ENCODE measurements around the gene LAMA3. TPM values are rescaled to one million over a fixed set of nuclear protein-coding genes. Genes with fewer than 3 reads are reported as not detected.

Gene LAMA3
- total and polyA plus RNA-seq, 2 donors (not counting 1 experiment from before 2014, with no cell fraction given) = 0.75 to 13.2 TPM

DNA sequence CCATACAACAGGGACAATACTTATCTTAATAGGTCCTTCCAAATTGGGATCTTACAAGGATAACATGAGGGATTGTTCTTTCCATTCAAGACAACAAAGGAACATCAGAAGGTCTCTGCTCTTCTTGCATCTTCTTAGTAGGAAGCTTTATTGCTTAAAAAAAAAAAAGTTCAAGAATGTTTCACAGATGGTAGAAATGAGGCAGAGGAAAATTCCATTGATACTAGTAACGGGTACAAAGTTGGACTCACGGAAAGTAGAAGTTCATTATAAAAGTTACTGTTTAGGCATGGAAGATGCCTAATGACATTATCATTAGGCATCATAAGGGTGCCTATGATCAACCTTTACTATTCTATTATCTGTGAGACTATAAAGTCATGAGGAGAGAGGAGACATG is 136.2 kb downstream of the LAMA3 start:
- no peak overlapping the region for H3K9ac ChIP-seq (ENCODE audit: insufficient read depth, low read length)
- no peak overlapping the region for H3K4me3 ChIP-seq (replicated peaks in 1 of 4; ENCODE audit: control extremely low read depth in 1 of 4, insufficient read depth in 1 of 4, low read depth in 3 of 4, low read length in 4 of 4)
- H4K20me1 ChIP-seq (ENCODE audit: control insufficient read depth, extremely low read depth, insufficient read depth, low read length) = no peaks in the 10 kb centered on the region
- H3K27ac ChIP-seq (ENCODE audit: insufficient read depth, low read length) = no peak overlapping the region
- no peak overlapping the region for H3K4me2 ChIP-seq (ENCODE audit: extremely low read depth, insufficient read depth, low read length)
- TF ChIP-seq, protein P1, sequence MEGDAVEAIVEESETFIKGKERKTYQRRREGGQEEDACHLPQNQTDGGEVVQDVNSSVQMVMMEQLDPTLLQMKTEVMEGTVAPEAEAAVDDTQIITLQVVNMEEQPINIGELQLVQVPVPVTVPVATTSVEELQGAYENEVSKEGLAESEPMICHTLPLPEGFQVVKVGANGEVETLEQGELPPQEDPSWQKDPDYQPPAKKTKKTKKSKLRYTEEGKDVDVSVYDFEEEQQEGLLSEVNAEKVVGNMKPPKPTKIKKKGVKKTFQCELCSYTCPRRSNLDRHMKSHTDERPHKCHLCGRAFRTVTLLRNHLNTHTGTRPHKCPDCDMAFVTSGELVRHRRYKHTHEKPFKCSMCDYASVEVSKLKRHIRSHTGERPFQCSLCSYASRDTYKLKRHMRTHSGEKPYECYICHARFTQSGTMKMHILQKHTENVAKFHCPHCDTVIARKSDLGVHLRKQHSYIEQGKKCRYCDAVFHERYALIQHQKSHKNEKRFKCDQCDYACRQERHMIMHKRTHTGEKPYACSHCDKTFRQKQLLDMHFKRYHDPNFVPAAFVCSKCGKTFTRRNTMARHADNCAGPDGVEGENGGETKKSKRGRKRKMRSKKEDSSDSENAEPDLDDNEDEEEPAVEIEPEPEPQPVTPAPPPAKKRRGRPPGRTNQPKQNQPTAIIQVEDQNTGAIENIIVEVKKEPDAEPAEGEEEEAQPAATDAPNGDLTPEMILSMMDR (conservative IDR thresholded peaks at IDR 0.05 in 1 of 2, IDR thresholded peaks at IDR 0.05 in 1 of 2; ENCODE audit: low read depth in 1 of 2, low read length in 2 of 2) = no peak
- H3K36me3 ChIP-seq (ENCODE audit: control insufficient read depth, insufficient read depth, low read length) = no peaks in the 10 kb centered on the region
- no peaks in the 10 kb centered on the region for H3K4me1 ChIP-seq (ENCODE audit: control insufficient read depth, extremely low read depth, insufficient read depth, low read length)
- no peaks in the 10 kb centered on the region for H3K27me3 ChIP-seq (ENCODE audit: control insufficient read depth, insufficient read depth, low read length)
- DNase-seq (ENCODE audit: low read depth in 2 of 2) = no peak
- H3K9me3 ChIP-seq (ENCODE audit: control insufficient read depth, insufficient read depth, low read depth, low read length) = no peaks in the 10 kb centered on the region
- H2AFZ ChIP-seq (ENCODE audit: low read length) = no peak overlapping the region
- H3K79me2 ChIP-seq (ENCODE audit: control insufficient read depth, insufficient read depth, low read length) = no peaks in the 10 kb centered on the region

DNA sequence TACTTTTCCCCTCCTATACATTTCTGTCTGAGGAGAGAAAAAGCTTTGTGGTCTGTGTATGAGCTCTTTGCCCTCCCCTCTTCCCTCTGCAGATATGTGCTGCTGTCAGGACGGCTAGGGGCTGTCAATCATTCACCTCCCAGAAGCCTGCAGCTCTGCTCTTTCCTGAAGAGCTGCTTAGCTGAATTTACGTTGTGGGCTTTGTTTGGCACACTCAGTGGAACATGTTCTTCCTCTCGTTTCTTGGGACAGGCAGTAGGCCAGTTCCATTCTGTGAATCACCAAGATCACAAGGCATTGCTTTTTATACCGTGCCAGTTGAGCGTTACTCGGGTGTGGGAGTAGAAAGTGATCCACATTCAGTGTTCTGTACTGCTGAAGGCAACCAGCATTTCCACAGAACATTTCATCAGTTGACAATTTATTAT is 136.7 kb downstream of the LAMA3 start:
- DNase-seq (ENCODE audit: low read depth in 2 of 2) = peak; percentile 85 to 91
- Histone ChIP-seq H3K4me2 (ENCODE audit: extremely low read depth, insufficient read depth, low read length) (peak overlapping the region; percentile 46), H3K9me3 (ENCODE audit: control insufficient read depth, insufficient read depth, low read depth, low read length) (no peaks in the 10 kb centered on the region), H3K9ac (ENCODE audit: insufficient read depth, low read length) (no peak overlapping the region), H3K27me3 (ENCODE audit: control insufficient read depth, insufficient read depth, low read length) (no peaks in the 10 kb centered on the region), H3K4me3 (replicated peaks in 1 of 4; ENCODE audit: control extremely low read depth in 1 of 4, insufficient read depth in 1 of 4, low read depth in 3 of 4, low read length in 4 of 4) (no peak overlapping the region), H3K4me1 (ENCODE audit: control insufficient read depth, extremely low read depth, insufficient read depth, low read length) (no peaks in the 10 kb centered on the region), H3K36me3 (ENCODE audit: control insufficient read depth, insufficient read depth, low read length) (no peaks in the 10 kb centered on the region), H2AFZ (ENCODE audit: low read length) (no peak overlapping the region), H3K79me2 (ENCODE audit: control insufficient read depth, insufficient read depth, low read length) (no peaks in the 10 kb centered on the region), H4K20me1 (ENCODE audit: control insufficient read depth, extremely low read depth, insufficient read depth, low read length) (no peaks in the 10 kb centered on the region), H3K27ac (ENCODE audit: insufficient read depth, low read length) (no peak overlapping the region)
- TF ChIP-seq, protein P1 (conservative IDR thresholded peaks at IDR 0.05 in 1 of 2, IDR thresholded peaks at IDR 0.05 in 1 of 2; ENCODE audit: low read depth in 1 of 2, low read length in 2 of 2) = no peak
- TF ChIP-seq EZH2 (IDR thresholded peaks at IDR 0.05; ENCODE audit: low read length, missing control alignments) = no peak

DNA sequence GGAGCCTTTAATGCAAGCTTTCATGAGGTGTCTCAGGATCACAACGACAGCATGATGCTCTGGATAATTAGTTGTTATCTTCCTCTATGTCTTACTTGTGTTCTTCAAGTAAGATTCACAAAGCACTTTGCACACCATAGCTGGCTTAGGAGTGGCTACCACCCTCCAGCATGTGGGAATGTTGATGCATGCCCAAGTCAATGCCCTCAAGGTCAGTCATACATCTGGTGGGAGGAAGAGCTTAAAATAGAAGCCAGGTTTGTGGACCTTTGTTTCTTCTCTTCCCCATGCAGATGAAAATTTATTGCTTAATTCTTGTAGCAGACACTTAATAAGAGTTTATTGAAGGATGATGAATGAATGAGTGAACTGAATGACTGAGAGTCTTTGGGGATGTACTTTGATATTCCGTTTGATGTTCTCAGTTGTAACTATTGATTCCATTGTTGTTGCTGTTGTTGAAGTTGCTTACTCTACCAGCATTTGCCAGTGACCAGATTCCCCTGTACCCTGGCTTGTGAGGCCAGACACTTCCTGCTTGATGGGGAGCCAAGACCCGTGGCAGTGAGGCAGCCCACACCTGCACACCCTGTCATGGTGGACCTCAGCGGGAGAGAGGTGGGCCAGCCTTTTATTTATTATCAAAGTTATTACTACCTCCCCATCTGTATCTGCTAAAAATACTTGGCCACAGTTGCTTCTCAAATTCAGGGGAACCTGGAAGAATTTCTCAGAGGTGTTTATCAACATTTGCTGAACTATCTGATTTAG is 137.8 kb downstream of the LAMA3 start:
- Histone ChIP-seq H3K27me3 (ENCODE audit: control insufficient read depth, insufficient read depth, low read length) (no peaks in the 10 kb centered on the region), H3K9me3 (ENCODE audit: control insufficient read depth, insufficient read depth, low read depth, low read length) (no peaks in the 10 kb centered on the region), H3K36me3 (ENCODE audit: control insufficient read depth, insufficient read depth, low read length) (no peaks in the 10 kb centered on the region), H3K79me2 (ENCODE audit: control insufficient read depth, insufficient read depth, low read length) (no peaks in the 10 kb centered on the region), H3K27ac (ENCODE audit: insufficient read depth, low read length) (no peak overlapping the region), H3K4me2 (ENCODE audit: extremely low read depth, insufficient read depth, low read length) (no peak overlapping the region), H3K9ac (ENCODE audit: insufficient read depth, low read length) (no peak overlapping the region), H4K20me1 (ENCODE audit: control insufficient read depth, extremely low read depth, insufficient read depth, low read length) (no peaks in the 10 kb centered on the region), H3K4me1 (ENCODE audit: control insufficient read depth, extremely low read depth, insufficient read depth, low read length) (no peaks in the 10 kb centered on the region), H3K4me3 (replicated peaks in 1 of 4; ENCODE audit: control extremely low read depth in 1 of 4, insufficient read depth in 1 of 4, low read depth in 3 of 4, low read length in 4 of 4) (no peak overlapping the region), H2AFZ (ENCODE audit: low read length) (no peak overlapping the region)
- TF ChIP-seq EZH2 (IDR thresholded peaks at IDR 0.05; ENCODE audit: low read length, missing control alignments) = no peak
- TF ChIP-seq, protein P1 (conservative IDR thresholded peaks at IDR 0.05 in 1 of 2, IDR thresholded peaks at IDR 0.05 in 1 of 2; ENCODE audit: low read depth in 1 of 2, low read length in 2 of 2) = no peak
- no peak for DNase-seq (ENCODE audit: low read depth in 2 of 2)
